Right lobe of liver (tissue), 6 donors: ENCODE measurements around the gene COL11A2. TPM values are rescaled to one million over a fixed set of nuclear protein-coding genes. Genes with fewer than 3 reads are reported as not detected.

Experiments used
- ATAC-seq, 4 donors: fragments of 200-7000 bp; cut with Tn5 transposase; one replicate each; pipeline ENCODE4 v1.9.1; 2020; ENCODE audit warnings: mild to moderate bottlenecking in 4 of 4, moderate library complexity in 4 of 4
- DNase-seq, 3 donors: peaks; one replicate each; pipeline ENCODE4 v3.0.0-alpha.2; 2020
- H3K27ac ChIP-seq, 3 donors: fragments of 200-600 bp; one replicate each; pipeline ENCODE4 v1.8.0; 2022
- H3K27me3 ChIP-seq, 2 donors: fragments of 200-600 bp; one replicate each; pipeline ENCODE4 v1.8.0; 2022
- H3K36me3 ChIP-seq, 4 donors: fragments of 200-600 bp; sonication (generic) in 1 of 4; one replicate each; pipeline versions ENCODE4 v1.5.1 to v1.8.0; 2017 to 2022; ENCODE audit warnings: control low read depth in 1 of 4
- H3K4me1 ChIP-seq, 4 donors: fragments of 200-600 bp; sonication (generic) in 1 of 4; one replicate each; pipeline versions ENCODE4 v1.5.1 to v1.8.0; 2017 to 2022; ENCODE audit warnings: control low read depth in 1 of 4
- H3K4me3 ChIP-seq, 3 donors: fragments of 200-600 bp; one replicate each; pipeline ENCODE4 v1.8.0; 2022
- H3K9me3 ChIP-seq, 4 donors: fragments of 200-600 bp; sonication (generic) in 1 of 4; one replicate each; pipeline versions ENCODE4 v1.5.1 to v1.8.0; 2017 to 2022; ENCODE audit warnings: control low read depth in 1 of 4
- CTCF ChIP-seq, 4 donors: fragments of 200-600 bp in 3 of 4; fragments of 450-650 bp in 1 of 4; IDR thresholded peaks; one replicate each; pipeline versions ENCODE4 v1.5.1 to v1.8.0; 2016 to 2022; ENCODE audit warnings: antibody characterized with exemption in 4 of 4, mild to moderate bottlenecking in 2 of 4
- POLR2A ChIP-seq: fragments of 450-650 bp; IDR thresholded peaks from one replicate; pipeline ENCODE4 v1.6.1; 2017; ENCODE audit warnings: antibody characterized with exemption, mild to moderate bottlenecking
- WGBS: methylation state at CpG from one replicate; pipeline ENCODE4 v1.1.6; 2018; ENCODE audit warnings: low coverage, low lambda C conversion rate; ENCODE audit not compliant: insufficient coverage; ENCODE audit errors: missing lambda C conversion rate; 5-methylcytosine and 5-hydroxymethylcytosine counted together
- intact Hi-C, 2 donors: fragments of 100-400 bp; cut with DNase I; formaldehyde crosslinking; loops; one replicate each; pipeline versions ENCODE4 v1.11.2 to v1.14.1; 2022
- total RNA-seq, 6 experiments: library from RNA; depleted of rRNA in 2 of 6; stranded (reverse); fragments of >200 nt in 2 of 6; fragmentation: NEBNext Ultra II Directional in 3 of 6; extraction: Animal tissue kit (Norgen Biotek cat#: 25700) in 3 of 6; gene quantifications; one replicate each; pipeline versions ENCODE4 v1.1.0 to v1.2.4, GENCODE V29; 2016 to 2023
- donor health status: DM: no; HTN: yes; CAD: no.
- donor health status: DM: no; HTN: no; CAD: no.
- donor health status: DM: no; HTN: no; CAD: no.
- donor health status: DM: no; HTN: yes; CAD: no.
- donor health status: DM: no; HTN: yes; CAD: no.

COL11A2 gene
- total RNA-seq, 6 experiments from 2014 or later = 0.06 to 1.4 (median 0.61) TPM

- intact Hi-C loops = no loop called here
- ATAC-seq (no peak), DNase-seq (no peak)
- Histone ChIP-seq H3K4me1 (no peaks in the 10 kb centered on the region), H3K4me3 (no peak overlapping the region), H3K9me3 (no peaks in the 10 kb centered on the region), H3K27me3 (no peaks in the 10 kb centered on the region), H3K36me3 (no peaks in the 10 kb centered on the region), H3K27ac (no peak overlapping the region)
- TF ChIP-seq POLR2A (no peak), CTCF (IDR thresholded peaks at IDR 0.05) (no peak)
- 100% methylated on average over 3 of the region's 7 CpGs for WGBS
Measured at GRCh38 chr6:33181141-33181540, 11.1 kb downstream of the COL11A2 start.

GRCh38 chr6:33178755-33179475, 13.4 kb downstream of the COL11A2 start:
- no peaks in the 10 kb centered on the region for H3K36me3 ChIP-seq
- no peak for DNase-seq
- no peaks in the 10 kb centered on the region for H3K27me3 ChIP-seq
- no peak for ATAC-seq
- TF ChIP-seq POLR2A = no peak
- no peak for TF ChIP-seq CTCF (IDR thresholded peaks at IDR 0.05)
- H3K4me3 ChIP-seq = no peak overlapping the region
- no peaks in the 10 kb centered on the region for H3K9me3 ChIP-seq
- intact Hi-C loops = no loop called here
- 78% methylated on average over 4 of the region's 10 CpGs for WGBS
- H3K4me1 ChIP-seq = no peaks in the 10 kb centered on the region
- H3K27ac ChIP-seq = no peak overlapping the region

DNA sequence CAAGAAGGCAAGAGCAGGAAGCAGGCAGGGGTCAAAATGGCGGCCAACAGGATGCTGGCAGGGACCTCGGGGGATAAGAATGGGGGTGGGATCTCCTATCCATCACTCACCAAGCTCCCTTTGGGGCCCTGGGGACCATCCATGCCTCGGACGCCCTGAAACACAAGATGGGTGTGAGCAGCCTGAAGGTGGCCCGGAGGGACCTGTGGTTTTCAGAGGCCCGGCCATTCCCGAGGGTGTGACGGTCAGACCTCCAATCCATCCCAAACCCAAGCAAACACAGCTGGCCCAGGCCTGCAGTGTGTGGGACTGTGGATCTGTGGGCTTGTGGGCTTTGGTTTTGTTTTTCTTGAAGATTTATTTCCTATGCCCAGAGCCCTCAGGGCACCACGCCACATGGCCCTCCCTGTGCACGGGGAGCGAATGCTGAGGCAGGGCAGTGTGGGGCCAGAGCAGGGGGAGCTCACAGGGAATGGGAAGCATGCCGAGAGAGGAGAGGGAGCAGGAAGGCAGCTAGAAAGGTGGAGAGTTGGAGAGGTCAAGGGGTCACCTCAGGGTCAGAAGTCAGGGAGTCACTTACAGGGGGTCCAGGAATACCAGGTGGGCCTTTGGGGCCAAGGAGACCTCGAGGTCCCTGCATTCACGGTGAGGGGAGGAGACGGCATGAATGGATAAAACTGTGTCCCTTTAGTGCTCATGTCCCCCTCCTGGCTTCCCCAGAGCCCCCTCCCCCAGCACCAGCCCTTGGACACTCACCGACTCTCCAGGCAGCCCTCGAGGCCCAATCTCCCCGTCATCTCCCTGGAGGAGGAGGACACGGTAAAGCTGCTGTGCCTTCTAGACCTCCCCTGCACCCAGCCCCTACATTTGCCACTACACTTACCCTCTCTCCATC, 14.5 kb downstream of the COL11A2 start:
- intact Hi-C loops = no loop called here
- Histone ChIP-seq H3K27me3 (no peaks in the 10 kb centered on the region), H3K4me3 (no peak overlapping the region), H3K36me3 (no peaks in the 10 kb centered on the region), H3K4me1 (no peaks in the 10 kb centered on the region), H3K9me3 (no peaks in the 10 kb centered on the region), H3K27ac (no peak overlapping the region)
- ATAC-seq = no peak
- 79% methylated on average over 8 of the region's 19 CpGs for WGBS
- no peak for DNase-seq
- TF ChIP-seq CTCF (IDR thresholded peaks at IDR 0.05) = no peak
- TF ChIP-seq POLR2A = no peak

DNA sequence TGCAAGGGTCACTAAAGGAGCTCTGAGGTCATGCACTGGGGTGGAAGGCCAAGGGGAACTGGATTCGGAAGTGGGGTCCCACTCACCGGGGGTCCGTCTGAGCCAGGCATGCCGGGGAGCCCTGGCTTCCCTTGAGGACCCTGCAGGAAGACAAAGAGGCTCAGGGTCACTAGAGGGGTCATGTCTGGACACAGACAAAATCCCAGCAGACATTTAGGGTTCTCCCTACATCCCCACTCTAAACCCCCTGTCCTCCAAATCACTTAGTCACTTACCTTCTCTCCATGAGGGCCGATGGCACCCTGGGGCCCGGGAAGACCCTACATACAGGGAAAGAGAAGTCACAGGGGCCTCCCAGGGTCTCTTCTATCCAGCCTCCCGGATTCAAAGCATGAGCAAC, 15.4 kb downstream of the COL11A2 start:
- intact Hi-C loops = no loop called here
- H3K27me3 ChIP-seq = no peaks in the 10 kb centered on the region
- no peak overlapping the region for H3K4me3 ChIP-seq
- 76% methylated on average over 3 of the region's 7 CpGs for WGBS
- DNase-seq (no peak), ATAC-seq (no peak)
- H3K27ac ChIP-seq = no peak overlapping the region
- TF ChIP-seq POLR2A (no peak), CTCF (IDR thresholded peaks at IDR 0.05) (no peak)
- H3K4me1 ChIP-seq = no peaks in the 10 kb centered on the region
- H3K36me3 ChIP-seq = no peaks in the 10 kb centered on the region
- H3K9me3 ChIP-seq = no peaks in the 10 kb centered on the region
